HepG2 (cell line): ENCODE data around the gene IFT57. TPM values are rescaled to one million over a fixed set of nuclear protein-coding genes. Genes with fewer than 3 reads are reported as not detected.

Source experiments
- ATAC-seq: fragments of 200-7000 bp; cut with Tn5 transposase; 3 replicates; pipeline ENCODE4 v1.9.1; 2020; ENCODE audit warnings: mild to moderate bottlenecking, moderate library complexity
- BruUV-seq: library from RNA; stranded (reverse); fragments of 400-500 nt; replicated peaks from 2 replicates; lab custom pipeline; 2021; lab: Mats Ljungman, UMichigan
- CTCF ChIA-PET: fragments of 300-600 bp; formaldehyde crosslinking; extraction: SDS; loops from one replicate; lab custom pipeline; 2021; ENCODE audit warnings: low total read pairs, inconsistent platforms, low intra/inter-chr PET ratio; lab: Yijun Ruan, JAX
- POLR2A ChIA-PET: fragments of 350-600 bp; sonication (Branson Sonifier 250); formaldehyde crosslinking; loops from one replicate; lab custom pipeline; 2020; ENCODE audit warnings: antibody characterized with exemption, inconsistent platforms; lab: Yijun Ruan, JAX
- DNase-seq: peaks from one replicate; pipeline ENCODE4 v3.0.0-alpha.2; 2015; ENCODE audit warnings: low spot score
- FAIRE-seq: peaks from 3 replicates; lab custom pipeline; 2011; peaks lifted over from hg19 to GRCh38; lab: Jason Lieb, UNC
- H2AFZ ChIP-seq: one replicate; pipeline ENCODE4 v1.6.1; 2011; ENCODE audit warnings: low read length, inconsistent platforms
- H3K27ac ChIP-seq: fragments of 300-600 bp; 3 replicates; pipeline ENCODE4 v1.8.0; 2011; ENCODE audit warnings: mixed run types, mild to moderate bottlenecking, mixed read lengths, low read length, inconsistent platforms; ENCODE audit not compliant: insufficient read depth; ENCODE audit errors: extremely low read length
- H3K27me3 ChIP-seq, 2 experiments: fragments of 200-600 bp in 1 of 2; 2 replicates in 1 of 2; 3 replicates in 1 of 2; pipeline versions ENCODE4 v1.6.0 to v1.8.0; 2011; ENCODE audit warnings: low read length in 2 of 2, mild to moderate bottlenecking in 2 of 2, moderate library complexity in 2 of 2, inconsistent platforms in 1 of 2; ENCODE audit not compliant: insufficient read depth in 2 of 2, control insufficient read depth in 1 of 2
- H3K36me3 ChIP-seq, 2 experiments: fragments of 200-600 bp in 1 of 2; replicated peaks in 1 of 2; 2 replicates in 1 of 2; 3 replicates in 1 of 2; pipeline versions ENCODE4 v1.5.1 to v1.8.0; 2011; ENCODE audit warnings: low read length in 2 of 2, inconsistent platforms in 1 of 2; ENCODE audit not compliant: insufficient read depth in 2 of 2, control insufficient read depth in 1 of 2
- H3K4me1 ChIP-seq: 2 replicates; pipeline ENCODE4 v1.5.1; 2012; ENCODE audit warnings: low read length, inconsistent platforms; ENCODE audit not compliant: insufficient read depth
- H3K4me2 ChIP-seq: 2 replicates; pipeline ENCODE4 v1.6.0; 2011; ENCODE audit warnings: low read depth, low read length, inconsistent platforms
- H3K4me3 ChIP-seq, 3 experiments: fragments of 200-600 bp in 1 of 3; sonication (generic), shearing (Covaris generic) in 1 of 3; replicated peaks in 1 of 3; 2 replicates each; pipeline ENCODE4 v1.5.1; 2011 to 2016; ENCODE audit warnings: low read length in 3 of 3, inconsistent platforms in 2 of 3, low read depth in 2 of 3, mild to moderate bottlenecking in 2 of 3, control low read depth in 1 of 3, mixed read lengths in 1 of 3; ENCODE audit not compliant: insufficient read depth in 1 of 3
- H3K79me2 ChIP-seq: one replicate; pipeline ENCODE4 v1.6.1; 2011; ENCODE audit warnings: low read length, inconsistent platforms; ENCODE audit not compliant: insufficient read depth
- H3K9ac ChIP-seq: 2 replicates; pipeline ENCODE4 v1.6.0; 2011; ENCODE audit warnings: mild to moderate bottlenecking, low read depth, low read length, inconsistent platforms; ENCODE audit not compliant: insufficient read depth
- H3K9me3 ChIP-seq: 2 replicates; pipeline ENCODE4 v1.5.1; 2012; ENCODE audit warnings: mild to moderate bottlenecking, low read length
- H4K20me1 ChIP-seq: 2 replicates; pipeline ENCODE4 v1.6.0; 2011; ENCODE audit warnings: inconsistent platforms, mild to moderate bottlenecking, low read length, moderate library complexity; ENCODE audit not compliant: insufficient read depth
- CEBPB ChIP-seq: IDR thresholded peaks from 2 replicates; pipeline ENCODE4 v1.6.1; 2011; ENCODE audit warnings: low read depth, low read length, improper control_type of control experiment, borderline replicate concordance
- ESRRA ChIP-seq: sonication (generic); formaldehyde crosslinking; IDR thresholded peaks from 2 replicates; pipeline ENCODE4 v1.5.1; 2020; ENCODE audit warnings: mild to moderate bottlenecking, low read depth, missing genetic modification reagents
- FLYWCH1 ChIP-seq: sonication (generic); formaldehyde crosslinking; IDR thresholded peaks from 2 replicates; pipeline ENCODE4 v1.8.1; 2023; ENCODE audit warnings: mild to moderate bottlenecking, missing genetic modification reagents
- MEIS1 ChIP-seq: sonication (generic); formaldehyde crosslinking; IDR thresholded peaks from 2 replicates; pipeline ENCODE4 v1.9.0; 2021; ENCODE audit warnings: mild to moderate bottlenecking, missing genetic modification reagents, moderate library complexity, borderline replicate concordance
- NFKB2 ChIP-seq: sonication (generic); formaldehyde crosslinking; IDR thresholded peaks from 2 replicates; pipeline ENCODE4 v1.4.0; 2020; ENCODE audit warnings: missing genetic modification reagents, borderline replicate concordance
- RNF2 ChIP-seq: fragments of 450-650 bp; conservative IDR thresholded peaks from 2 replicates; pipeline ENCODE4 v1.6.1; 2016; ENCODE audit warnings: low read depth
- ZBTB20 ChIP-seq: sonication (generic); formaldehyde crosslinking; IDR thresholded peaks from 2 replicates; pipeline ENCODE4 v1.8.1; 2023; ENCODE audit warnings: missing genetic modification reagents, low read depth, mild to moderate bottlenecking, borderline replicate concordance
- ZNF232 ChIP-seq: sonication (generic); formaldehyde crosslinking; IDR thresholded peaks from 2 replicates; pipeline ENCODE4 v1.4.0; 2020; ENCODE audit warnings: missing genetic modification reagents, borderline replicate concordance
- ZNF235 ChIP-seq: sonication (generic); formaldehyde crosslinking; IDR thresholded peaks from 2 replicates; pipeline ENCODE4 v1.8.1; 2023; ENCODE audit warnings: mild to moderate bottlenecking, missing genetic modification reagents, borderline replicate concordance
- ZNF44 ChIP-seq: sonication (generic); formaldehyde crosslinking; IDR thresholded peaks from 2 replicates; pipeline ENCODE4 v1.5.1; 2020; ENCODE audit warnings: mild to moderate bottlenecking, missing genetic modification reagents
- ZNF615 ChIP-seq: sonication (generic); formaldehyde crosslinking; IDR thresholded peaks from 2 replicates; pipeline ENCODE4 v1.5.0; 2020; ENCODE audit warnings: mild to moderate bottlenecking, missing genetic modification reagents, borderline replicate concordance
- ZNF629 ChIP-seq: sonication (generic); formaldehyde crosslinking; conservative IDR thresholded peaks from 2 replicates; pipeline ENCODE4 v1.5.0; 2020; ENCODE audit warnings: missing genetic modification reagents
- ZNF672 ChIP-seq: sonication (generic); formaldehyde crosslinking; IDR thresholded peaks from 2 replicates; pipeline ENCODE4 v1.8.1; 2022; ENCODE audit warnings: missing genetic modification reagents
- ZNF773 ChIP-seq: sonication (generic); formaldehyde crosslinking; IDR thresholded peaks from 2 replicates; pipeline ENCODE4 v1.4.0; 2020; ENCODE audit warnings: missing genetic modification reagents, borderline replicate concordance
- ZNF788 ChIP-seq: sonication (generic); formaldehyde crosslinking; IDR thresholded peaks from 2 replicates; pipeline ENCODE4 v1.5.0; 2020; ENCODE audit warnings: mild to moderate bottlenecking, missing genetic modification reagents, borderline replicate concordance
- ZNF891 ChIP-seq: sonication (generic); formaldehyde crosslinking; IDR thresholded peaks from 2 replicates; pipeline ENCODE4 v1.5.0; 2020; ENCODE audit warnings: mild to moderate bottlenecking, missing genetic modification reagents
- WGBS: methylation state at CpG from one replicate; pipeline ENCODE4 v1.1.6; 2017; ENCODE audit warnings: low lambda C conversion rate; 5-methylcytosine and 5-hydroxymethylcytosine counted together
- in situ Hi-C: cut with HindIII; loops from 2 replicates; pipeline ENCODE4 v1.10.0; 2017; ENCODE audit warnings: low pct_unique_long_range_greater_than_20kb; ENCODE audit not compliant: extremely low pct_ligation_motif_present
- intact Hi-C: fragments of 100-400 bp; cut with micrococcal nuclease; formaldehyde crosslinking; loops from one replicate; pipeline ENCODE4 v1.10.0; 2022; ENCODE audit not compliant: unreplicated experiment
- polyA plus RNA-seq, 8 experiments: library from polyadenylated mRNA; depleted of rRNA in 3 of 8; stranded (reverse) in 7 of 8; unstranded in 1 of 8; fragments of >200 nt; fragmentation: Illumina TruSeq in 4 of 8; extraction: Trizol in 4 of 8; gene quantifications; 2 replicates each; pipeline versions ENCODE4 v1.2.1 to v1.2.3, GENCODE V29; 2011 to 2016; ENCODE audit warnings: low read depth in 4 of 8, missing spikeins in 1 of 8, mixed read lengths in 1 of 8; ENCODE audit not compliant: insufficient read depth in 1 of 8
- total RNA-seq, 5 experiments: library from RNA; depleted of rRNA; stranded (reverse); fragments of >200 nt; fragmentation: Illumina TruSeq; extraction: Trizol; gene quantifications; 2 replicates each; pipeline ENCODE4 v1.2.3, GENCODE V29; 2016; ENCODE audit warnings: low read depth in 1 of 5
- TF ChIP-seq, protein P1 (sequence below): sonication (generic); formaldehyde crosslinking; IDR thresholded peaks from 2 replicates; pipeline ENCODE4 v1.4.0; 2020; ENCODE audit warnings: missing genetic modification reagents
- TF ChIP-seq, protein P2 (sequence below): IDR thresholded peaks from 2 replicates; pipeline ENCODE4 v1.6.1; 2016; ENCODE audit warnings: missing compliant biosample characterization, missing genetic modification reagents, borderline replicate concordance
- TF ChIP-seq, protein P3 (sequence below): sonication (generic); formaldehyde crosslinking; IDR thresholded peaks from 2 replicates; pipeline ENCODE4 v1.5.0; 2020; ENCODE audit warnings: mild to moderate bottlenecking, missing genetic modification reagents

Gene IFT57
- total and polyA plus RNA-seq, 2 of the 13 experiments (the other 11 are each of a cell fraction or from before 2014, with no cell fraction given): 5.5 to 14.5 TPM

DNA sequence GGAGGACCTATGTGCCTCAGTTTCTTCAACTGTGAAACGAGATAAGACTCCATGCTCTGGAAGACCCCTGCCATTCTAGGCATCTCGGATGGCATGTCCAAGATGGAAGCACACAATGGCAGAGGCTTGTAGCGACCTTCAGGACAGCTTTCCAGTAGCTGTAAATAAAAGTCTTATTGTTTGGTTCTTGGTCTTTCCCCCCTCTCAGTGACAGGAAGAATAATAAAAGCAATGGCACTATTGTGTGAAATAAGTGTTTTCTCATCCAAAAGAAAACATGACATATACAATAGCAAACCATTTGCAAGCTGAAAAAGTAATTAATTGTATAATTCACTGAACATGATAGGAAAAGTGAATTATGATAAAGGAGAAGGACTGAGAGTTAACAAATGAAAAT is 98.9 kb downstream of the IFT57 start (continued):
- TF ChIP-seq, protein P1, sequence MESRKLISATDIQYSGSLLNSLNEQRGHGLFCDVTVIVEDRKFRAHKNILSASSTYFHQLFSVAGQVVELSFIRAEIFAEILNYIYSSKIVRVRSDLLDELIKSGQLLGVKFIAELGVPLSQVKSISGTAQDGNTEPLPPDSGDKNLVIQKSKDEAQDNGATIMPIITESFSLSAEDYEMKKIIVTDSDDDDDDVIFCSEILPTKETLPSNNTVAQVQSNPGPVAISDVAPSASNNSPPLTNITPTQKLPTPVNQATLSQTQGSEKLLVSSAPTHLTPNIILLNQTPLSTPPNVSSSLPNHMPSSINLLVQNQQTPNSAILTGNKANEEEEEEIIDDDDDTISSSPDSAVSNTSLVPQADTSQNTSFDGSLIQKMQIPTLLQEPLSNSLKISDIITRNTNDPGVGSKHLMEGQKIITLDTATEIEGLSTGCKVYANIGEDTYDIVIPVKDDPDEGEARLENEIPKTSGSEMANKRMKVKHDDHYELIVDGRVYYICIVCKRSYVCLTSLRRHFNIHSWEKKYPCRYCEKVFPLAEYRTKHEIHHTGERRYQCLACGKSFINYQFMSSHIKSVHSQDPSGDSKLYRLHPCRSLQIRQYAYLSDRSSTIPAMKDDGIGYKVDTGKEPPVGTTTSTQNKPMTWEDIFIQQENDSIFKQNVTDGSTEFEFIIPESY (CRISPR knock-in tag): no peak
- TF ChIP-seq FLYWCH1 (CRISPR knock-in tag): no peak

- no peak for DNase-seq
- H4K20me1 ChIP-seq: no peaks in the 10 kb centered on the region
- intact Hi-C loops: no loop called here
- WGBS: 17% methylated on average over 3 of the region's 3 CpGs
- no peaks in the 10 kb centered on the region for H3K79me2 ChIP-seq
- H3K9ac ChIP-seq: no peak overlapping the region
- H3K9me3 ChIP-seq: no peaks in the 10 kb centered on the region
- H3K4me1 ChIP-seq: no peaks in the 10 kb centered on the region
- no peak overlapping the region for H2AFZ ChIP-seq
- H3K4me2 ChIP-seq: no peak overlapping the region
- ChIA-PET POLR2A (no interaction called here), CTCF (no interaction called here)
- ATAC-seq: no peak
- no peak overlapping the region for H3K4me3 ChIP-seq
- no peaks in the 10 kb centered on the region for H3K36me3 ChIP-seq
- H3K27ac ChIP-seq: no peak overlapping the region
- in situ Hi-C loops: no loop called here
- no peak for FAIRE-seq
- no peaks in the 10 kb centered on the region; a peak in 3 of 5 replicates for H3K27me3 ChIP-seq
- no TSS peak for BruUV-seq
- no peak for TF ChIP-seq RNF2
- no peak for TF ChIP-seq ZNF672 (CRISPR knock-in tag)
- no peak for TF ChIP-seq ZNF891 (CRISPR knock-in tag)
- TF ChIP-seq, protein P2, sequence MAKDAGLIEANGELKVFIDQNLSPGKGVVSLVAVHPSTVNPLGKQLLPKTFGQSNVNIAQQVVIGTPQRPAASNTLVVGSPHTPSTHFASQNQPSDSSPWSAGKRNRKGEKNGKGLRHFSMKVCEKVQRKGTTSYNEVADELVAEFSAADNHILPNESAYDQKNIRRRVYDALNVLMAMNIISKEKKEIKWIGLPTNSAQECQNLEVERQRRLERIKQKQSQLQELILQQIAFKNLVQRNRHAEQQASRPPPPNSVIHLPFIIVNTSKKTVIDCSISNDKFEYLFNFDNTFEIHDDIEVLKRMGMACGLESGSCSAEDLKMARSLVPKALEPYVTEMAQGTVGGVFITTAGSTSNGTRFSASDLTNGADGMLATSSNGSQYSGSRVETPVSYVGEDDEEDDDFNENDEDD (CRISPR knock-in tag): no peak
- no peak for TF ChIP-seq CEBPB
- TF ChIP-seq MEIS1 (CRISPR knock-in tag): no peak
- TF ChIP-seq ZNF788 (CRISPR knock-in tag): no peak
- TF ChIP-seq, protein P3, sequence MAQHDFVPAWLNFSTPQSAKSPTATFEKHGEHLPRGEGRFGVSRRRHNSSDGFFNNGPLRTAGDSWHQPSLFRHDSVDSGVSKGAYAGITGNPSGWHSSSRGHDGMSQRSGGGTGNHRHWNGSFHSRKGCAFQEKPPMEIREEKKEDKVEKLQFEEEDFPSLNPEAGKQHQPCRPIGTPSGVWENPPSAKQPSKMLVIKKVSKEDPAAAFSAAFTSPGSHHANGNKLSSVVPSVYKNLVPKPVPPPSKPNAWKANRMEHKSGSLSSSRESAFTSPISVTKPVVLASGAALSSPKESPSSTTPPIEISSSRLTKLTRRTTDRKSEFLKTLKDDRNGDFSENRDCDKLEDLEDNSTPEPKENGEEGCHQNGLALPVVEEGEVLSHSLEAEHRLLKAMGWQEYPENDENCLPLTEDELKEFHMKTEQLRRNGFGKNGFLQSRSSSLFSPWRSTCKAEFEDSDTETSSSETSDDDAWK (CRISPR knock-in tag): no peak
- TF ChIP-seq NFKB2 (CRISPR knock-in tag): no peak
- TF ChIP-seq ZNF629 (CRISPR knock-in tag): no peak
- TF ChIP-seq ZNF44 (CRISPR knock-in tag): no peak
- no peak for TF ChIP-seq ZBTB20 (CRISPR knock-in tag)
- TF ChIP-seq ESRRA (CRISPR knock-in tag): no peak
- no peak for TF ChIP-seq ZNF773 (CRISPR knock-in tag)
- no peak for TF ChIP-seq ZNF235 (CRISPR knock-in tag)
- no peak for TF ChIP-seq ZNF615 (CRISPR knock-in tag)
- TF ChIP-seq ZNF232: no peak
Measured at GRCh38 chr3:108122276-108122675, 99.9 kb downstream of the IFT57 start.
